Trophoblast cell (in vitro differentiated cells and primary cell): Measurements from ENCODE around the gene LATS1.
"Not testable (repeated sequence)": the region's sequence is repeated elsewhere in the genome, so short reads cannot be mapped to it uniquely, and the experiment has no call there.

Experiments used
- DNase-seq, 2 donors: peaks; one replicate each; pipeline ENCODE4 v3.0.0-alpha.2; 2016
- H2AFZ ChIP-seq: 2 replicates; pipeline ENCODE4 v1.6.1; 2013; ENCODE audit warnings: low read length, moderate library complexity, mild to moderate bottlenecking; ENCODE audit not compliant: insufficient read depth, poor library complexity
- H2AK5ac ChIP-seq: 2 replicates; pipeline ENCODE4 v1.6.1; 2013; ENCODE audit warnings: mild to moderate bottlenecking, low read length
- H2BK120ac ChIP-seq: 2 replicates; pipeline ENCODE4 v1.6.1; 2013; ENCODE audit warnings: low read length, mild to moderate bottlenecking, moderate library complexity; ENCODE audit not compliant: insufficient read depth, poor library complexity
- H2BK12ac ChIP-seq: 2 replicates; pipeline ENCODE4 v1.6.1; 2013; ENCODE audit warnings: mild to moderate bottlenecking, low read length, moderate library complexity
- H2BK5ac ChIP-seq: 2 replicates; pipeline ENCODE4 v1.6.1; 2013; ENCODE audit warnings: low read length, low read depth, moderate library complexity, mild to moderate bottlenecking; ENCODE audit not compliant: poor library complexity
- H3K14ac ChIP-seq: 2 replicates; pipeline ENCODE4 v1.6.1; 2013; ENCODE audit warnings: mild to moderate bottlenecking, low read length
- H3K18ac ChIP-seq: 2 replicates; pipeline ENCODE4 v1.6.1; 2013; ENCODE audit warnings: mild to moderate bottlenecking, low read length
- H3K23ac ChIP-seq: 2 replicates; pipeline ENCODE4 v1.6.1; 2013; ENCODE audit warnings: low read length
- H3K27ac ChIP-seq: 2 replicates; pipeline ENCODE4 v1.5.1; 2013; ENCODE audit warnings: low read depth, mild to moderate bottlenecking, inconsistent platforms, low read length, moderate library complexity
- H3K27me3 ChIP-seq: 2 replicates; pipeline ENCODE4 v1.6.1; 2013; ENCODE audit warnings: inconsistent platforms, mild to moderate bottlenecking, low read length, moderate library complexity; ENCODE audit not compliant: insufficient read depth
- H3K36me3 ChIP-seq, 2 experiments: 1 replicate in 1 of 2; 2 replicates in 1 of 2; pipeline ENCODE4 v1.6.1; 2013; ENCODE audit warnings: low read length in 2 of 2, mild to moderate bottlenecking in 2 of 2, moderate library complexity in 1 of 2; ENCODE audit not compliant: insufficient read depth in 2 of 2, control insufficient read depth in 1 of 2
- H3K4ac ChIP-seq: 2 replicates; pipeline ENCODE4 v1.6.1; 2013; ENCODE audit warnings: low read depth, mild to moderate bottlenecking, low read length, moderate library complexity
- H3K4me1 ChIP-seq, 2 experiments: 1 replicate in 1 of 2; 2 replicates in 1 of 2; pipeline ENCODE4 v1.6.1; 2013; ENCODE audit warnings: low read length in 2 of 2, mild to moderate bottlenecking in 2 of 2, moderate library complexity in 1 of 2; ENCODE audit not compliant: insufficient read depth in 2 of 2, control insufficient read depth in 1 of 2
- H3K4me2 ChIP-seq: 2 replicates; pipeline ENCODE4 v1.6.1; 2013; ENCODE audit warnings: inconsistent platforms, mild to moderate bottlenecking, low read length, moderate library complexity
- H3K4me3 ChIP-seq: 2 replicates; pipeline ENCODE4 v1.5.1; 2013; ENCODE audit warnings: mild to moderate bottlenecking, low read depth, low read length, inconsistent platforms
- H3K79me1 ChIP-seq: one replicate; pipeline ENCODE4 v1.6.1; 2013; ENCODE audit warnings: low read length
- H3K79me2 ChIP-seq: 2 replicates; pipeline ENCODE4 v1.6.1; 2013; ENCODE audit warnings: low read length, mild to moderate bottlenecking; ENCODE audit not compliant: control insufficient read depth, insufficient read depth, poor library complexity
- H3K9ac ChIP-seq: 2 replicates; pipeline ENCODE4 v1.6.1; 2013; ENCODE audit warnings: mild to moderate bottlenecking, low read length
- H3K9me3 ChIP-seq: 2 replicates; pipeline ENCODE4 v1.6.1; 2013; ENCODE audit warnings: low read depth, mild to moderate bottlenecking, control low read depth, inconsistent platforms, low read length; ENCODE audit not compliant: insufficient read depth
- H4K12ac ChIP-seq: 2 replicates; pipeline ENCODE4 v1.6.1; 2013; ENCODE audit warnings: low read depth, mild to moderate bottlenecking, low read length, moderate library complexity
- H4K8ac ChIP-seq: 2 replicates; pipeline ENCODE4 v1.6.1; 2013; ENCODE audit warnings: low read depth, mild to moderate bottlenecking, low read length, moderate library complexity
- H4K91ac ChIP-seq: one replicate; pipeline ENCODE4 v1.6.1; 2013; ENCODE audit warnings: low read depth, mild to moderate bottlenecking, low read length, moderate library complexity
- WGBS: extraction: QIAGEN DNeasy Blood & Tissue Kit; methylation state at CpG from one replicate; pipeline ENCODE4 v1.1.7; 2013; ENCODE audit warnings: missing lambda C conversion rate; ENCODE audit not compliant: insufficient read length, insufficient coverage; ENCODE audit errors: extremely low coverage; 5-methylcytosine and 5-hydroxymethylcytosine counted together

The LATS1 gene

DNA sequence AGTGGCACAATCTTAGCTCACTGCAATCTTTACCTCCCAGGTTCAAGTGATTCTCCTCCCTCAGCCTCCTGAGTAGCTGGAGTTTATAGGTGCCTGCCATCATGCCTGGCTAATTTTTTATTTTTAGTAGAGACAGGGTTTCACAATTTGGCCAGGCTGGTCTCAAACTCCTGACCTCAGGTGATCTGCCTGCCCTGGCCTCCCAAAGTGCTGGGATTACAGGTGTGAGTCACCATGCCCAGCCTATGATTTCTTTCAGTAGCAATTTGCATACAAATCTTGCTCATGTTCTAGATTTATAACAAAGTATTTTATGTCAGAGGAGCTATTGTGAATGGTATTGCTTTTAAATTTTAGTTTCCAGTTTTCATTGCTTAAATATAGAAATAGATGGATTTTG is 45.6 kb downstream of the LATS1 start:
- not testable (repeated sequence) for H3K79me1 ChIP-seq, H3K27me3 ChIP-seq, H3K4me2 ChIP-seq, H3K9me3 ChIP-seq, H3K9ac ChIP-seq, H3K27ac ChIP-seq, H4K8ac ChIP-seq, H3K4me1 ChIP-seq, H3K23ac ChIP-seq, H3K18ac ChIP-seq, H2BK5ac ChIP-seq, H3K4ac ChIP-seq, H3K4me3 ChIP-seq, DNase-seq, H2AK5ac ChIP-seq, H2BK120ac ChIP-seq, H2BK12ac ChIP-seq, H3K14ac ChIP-seq, H3K79me2 ChIP-seq, H4K12ac ChIP-seq, H4K91ac ChIP-seq, H2AFZ ChIP-seq
- peaks cover 39 to 47% of the 10 kb centered on the region in 2 experiments for H3K36me3 ChIP-seq

DNA sequence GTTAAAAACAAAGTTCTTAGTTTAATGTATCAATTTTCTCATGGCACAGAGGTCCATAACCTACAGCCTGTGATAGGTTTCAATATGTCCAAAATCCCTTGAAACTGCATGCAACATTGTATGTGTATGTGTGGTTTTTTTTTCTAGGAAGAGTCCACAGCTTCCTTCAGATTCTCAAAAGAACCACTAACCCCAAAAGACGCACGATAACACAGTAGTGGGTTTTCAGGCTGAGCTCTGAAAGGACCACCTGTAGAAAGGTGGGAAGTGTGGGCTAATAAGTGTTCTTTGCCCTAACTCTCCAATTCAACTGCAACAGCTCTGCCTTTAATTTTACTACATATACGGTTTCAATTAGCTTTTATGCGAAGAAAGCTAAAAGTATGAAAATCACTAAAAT is 57.9 kb downstream of the LATS1 start:
- Histone ChIP-seq H3K4me1 (no peaks in the 10 kb centered on the region), H3K23ac (no peak overlapping the region), H2BK5ac (no peak overlapping the region), H3K9me3 (no peaks in the 10 kb centered on the region), H3K79me2 (no peaks in the 10 kb centered on the region), H3K4me3 (no peak overlapping the region), H3K27ac (no peak overlapping the region), H3K9ac (no peak overlapping the region), H3K4me2 (no peak overlapping the region), H3K36me3 (peaks cover 12 to 17% of the 10 kb centered on the region in 2 experiments), H2AFZ (no peak overlapping the region), H3K4ac (no peak overlapping the region), H3K27me3 (no peaks in the 10 kb centered on the region), H3K79me1 (no peaks in the 10 kb centered on the region), H3K14ac (no peak overlapping the region), H3K18ac (no peak overlapping the region), H4K12ac (no peak overlapping the region), H4K91ac (no peak overlapping the region), H2AK5ac (no peak overlapping the region), H2BK12ac (no peak overlapping the region), H2BK120ac (no peak overlapping the region), H4K8ac (no peak overlapping the region)
- no peak for DNase-seq
- no CpG with 5 or more reads among the region's 4 CpGs for WGBS

DNA sequence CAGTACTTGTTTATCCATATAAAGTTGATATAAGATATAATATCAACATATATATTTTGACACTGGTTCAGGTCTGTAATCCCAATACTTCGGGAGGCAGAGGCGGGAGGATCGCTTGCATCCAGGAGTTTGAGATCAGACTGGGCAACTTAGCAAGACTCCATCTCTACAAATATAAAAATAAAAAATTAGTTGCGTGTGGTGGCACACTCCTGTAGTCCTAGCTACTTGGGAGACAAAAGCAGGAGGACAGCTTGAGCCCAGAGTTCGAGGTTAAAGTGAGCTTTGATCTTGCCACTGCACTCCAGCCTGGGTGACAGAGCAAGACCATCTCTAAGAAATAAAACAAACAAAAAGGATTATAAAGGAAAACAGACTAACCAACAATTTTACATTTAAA is 60.5 kb downstream of the LATS1 start:
- Histone ChIP-seq H2AFZ (no peak overlapping the region), H2BK120ac (no peak overlapping the region), H3K23ac (no peak overlapping the region), H2BK5ac (no peak overlapping the region), H3K9ac (no peak overlapping the region), H3K4me1 (no peaks in the 10 kb centered on the region), H3K27ac (no peak overlapping the region), H3K27me3 (no peaks in the 10 kb centered on the region), H3K9me3 (no peaks in the 10 kb centered on the region), H3K79me1 (no peaks in the 10 kb centered on the region), H3K4me2 (no peak overlapping the region), H3K36me3 (peaks cover 3 to 6% of the 10 kb centered on the region in 2 experiments), H4K12ac (no peak overlapping the region), H2BK12ac (no peak overlapping the region), H3K4me3 (no peak overlapping the region), H2AK5ac (no peak overlapping the region), H3K79me2 (no peaks in the 10 kb centered on the region), H3K4ac (no peak overlapping the region), H3K18ac (no peak overlapping the region), H3K14ac (no peak overlapping the region), H4K8ac (no peak overlapping the region), H4K91ac (no peak overlapping the region)
- WGBS, result no CpG with 5 or more reads among the region's 5 CpGs
- no peak for DNase-seq

DNA sequence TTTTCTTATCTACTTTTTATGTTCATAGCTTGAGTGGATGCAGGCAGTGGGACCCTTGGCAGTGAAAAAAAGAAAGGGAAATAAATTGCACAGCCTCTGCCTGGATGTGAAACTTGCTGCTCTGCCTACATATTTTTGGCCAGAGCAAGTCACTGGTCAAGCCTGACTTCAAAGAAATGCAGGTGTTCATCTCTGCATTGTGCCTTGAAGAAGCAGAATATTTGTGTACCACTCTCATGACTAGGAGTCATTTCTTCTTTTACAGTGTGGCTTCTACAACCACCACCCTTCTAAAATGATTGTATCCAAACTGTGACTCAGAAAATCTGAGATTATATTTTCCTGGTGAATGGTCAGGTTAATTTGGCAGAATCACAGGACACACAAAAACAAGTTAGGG is 66.8 kb downstream of the LATS1 start:
- no peak overlapping the region for H2AFZ ChIP-seq
- H4K8ac ChIP-seq, result no peak overlapping the region

More for the DNA sequence above, 66.8 kb downstream of the LATS1 start:
- H3K36me3 ChIP-seq, result no peaks in the 10 kb centered on the region
- no peak overlapping the region for H2BK120ac ChIP-seq
- H3K9ac ChIP-seq, result no peak overlapping the region
- no peaks in the 10 kb centered on the region for H3K4me1 ChIP-seq
- DNase-seq, result peak in 1 of 2 donors; percentile 6
- H3K4me3 ChIP-seq, result no peak overlapping the region
- H3K27ac ChIP-seq, result no peak overlapping the region
- no peak overlapping the region for H2AK5ac ChIP-seq
- no peak overlapping the region for H4K91ac ChIP-seq
- H3K27me3 ChIP-seq, result no peaks in the 10 kb centered on the region
- H3K14ac ChIP-seq, result no peak overlapping the region
- peaks cover 5% of the 10 kb centered on the region for H3K79me1 ChIP-seq
- H3K4me2 ChIP-seq, result no peak overlapping the region
- H3K79me2 ChIP-seq, result peaks cover 5% of the 10 kb centered on the region
- H2BK5ac ChIP-seq, result no peak overlapping the region
- no peak overlapping the region for H3K23ac ChIP-seq
- no peak overlapping the region for H4K12ac ChIP-seq
- H3K9me3 ChIP-seq, result no peaks in the 10 kb centered on the region
- H3K4ac ChIP-seq, result no peak overlapping the region
- no peak overlapping the region for H3K18ac ChIP-seq
- H2BK12ac ChIP-seq, result no peak overlapping the region
